GM10248 (cell line): Measurements from ENCODE around the gene PLA2G6.

Experiments used
- CTCF ChIA-PET: fragments of 300-600 bp; sonication (Branson Sonifier 250); formaldehyde crosslinking; extraction: SDS; loops from one replicate; lab custom pipeline; 2021; ENCODE audit warnings: antibody characterized with exemption; lab: Yijun Ruan, JAX
- POLR2A ChIA-PET: fragments of 350-650 bp; sonication (Branson Sonifier 250); formaldehyde crosslinking; extraction: SDS; loops from one replicate; lab custom pipeline; 2020; ENCODE audit warnings: antibody characterized with exemption; lab: Yijun Ruan, JAX
- DNase-seq: peaks from one replicate; pipeline ENCODE4 v3.0.0; 2012; ENCODE audit errors: extremely low spot score
- CTCF ChIP-seq: IDR thresholded peaks from 2 replicates; pipeline ENCODE4 v1.5.1; 2012; ENCODE audit warnings: mild to moderate bottlenecking, low read depth; ENCODE audit errors: extremely low read depth, missing control alignments, control extremely low read depth

Gene PLA2G6

GRCh38 chr22:38220653-38221386 lies 39.2 kb upstream of the PLA2G6 start:
- POLR2A ChIA-PET = no interaction called here
- CTCF ChIA-PET = interaction anchor here (0.9 to 1.9 kb wide), 3 partner anchors 9 to 10 kb away, joined by 3 to 7 read pairs (median 6); no protein-coding TSS in a partner anchor
- no peak for DNase-seq
- no peak for TF ChIP-seq CTCF

GRCh38 chr22:38220163-38220562 lies 38.5 kb upstream of the PLA2G6 start:
- no peak for DNase-seq
- POLR2A ChIA-PET = no interaction called here
- TF ChIP-seq CTCF = no peak
- CTCF ChIA-PET = interaction anchor here (1.5 to 1.8 kb wide), 2 partner anchors 9 to 37 kb away, joined by 3 to 6 read pairs; no protein-coding TSS in a partner anchor

GRCh38 chr22:38219632-38220031 lies 38.0 kb upstream of the PLA2G6 start:
- CTCF ChIA-PET = interaction anchor here (1.0 to 1.8 kb wide), 5 partner anchors 10 to 168 kb away, joined by 3 to 6 read pairs (median 3); no protein-coding TSS in a partner anchor
- POLR2A ChIA-PET = no interaction called here
- no peak for TF ChIP-seq CTCF
- no peak for DNase-seq

GRCh38 chr22:38218661-38219622 lies 37.3 kb upstream of the PLA2G6 start:
- ChIA-PET POLR2A (no interaction called here), CTCF (interaction anchor here (1.0 to 1.8 kb wide), 7 partner anchors 9 to 167 kb away, joined by 3 to 5 read pairs (median 3); no protein-coding TSS in a partner anchor)
- no peak for TF ChIP-seq CTCF
- no peak for DNase-seq

GRCh38 chr22:38215156-38216038 lies 33.8 kb upstream of the PLA2G6 start:
- ChIA-PET CTCF (interaction anchor here (1.0 to 2.0 kb wide), 7 partner anchors 8 to 126 kb away, joined by 3 to 8 read pairs (median 3); no protein-coding TSS in a partner anchor), POLR2A (no interaction called here)
- TF ChIP-seq CTCF = no peak
- no peak for DNase-seq
